AG04449 (cell line): ENCODE results near the gene CD226.
"Not testable (repeated sequence)": the region's sequence is repeated elsewhere in the genome, so short reads cannot be mapped to it uniquely, and the experiment has no call there.

Experiments used
- CTCF ChIA-PET: fragments of 350-600 bp; formaldehyde crosslinking; extraction: SDS; loops from one replicate; lab custom pipeline; 2021; ENCODE audit warnings: antibody characterized with exemption; lab: Yijun Ruan, JAX
- POLR2A ChIA-PET: fragments of 400-600, 350-600 bp; formaldehyde crosslinking; extraction: SDS; loops from one replicate; lab custom pipeline; 2020; ENCODE audit warnings: antibody characterized with exemption, inconsistent platforms; lab: Yijun Ruan, JAX
- DNase-seq: peaks from one replicate; pipeline ENCODE4 v3.0.0-alpha.2; 2010; ENCODE audit warnings: low read depth, low spot score
- H3K4me3 ChIP-seq: 2 replicates; pipeline ENCODE4 v1.5.1; 2011; ENCODE audit warnings: low read depth, mild to moderate bottlenecking, control low read depth, low read length
- CTCF ChIP-seq: IDR thresholded peaks from one replicate; pipeline ENCODE4 v1.5.1; 2011; ENCODE audit warnings: mild to moderate bottlenecking, moderate library complexity, low read length, control low read depth, inconsistent platforms; ENCODE audit not compliant: insufficient read depth; ENCODE audit errors: missing control alignments

The CD226 gene

DNA sequence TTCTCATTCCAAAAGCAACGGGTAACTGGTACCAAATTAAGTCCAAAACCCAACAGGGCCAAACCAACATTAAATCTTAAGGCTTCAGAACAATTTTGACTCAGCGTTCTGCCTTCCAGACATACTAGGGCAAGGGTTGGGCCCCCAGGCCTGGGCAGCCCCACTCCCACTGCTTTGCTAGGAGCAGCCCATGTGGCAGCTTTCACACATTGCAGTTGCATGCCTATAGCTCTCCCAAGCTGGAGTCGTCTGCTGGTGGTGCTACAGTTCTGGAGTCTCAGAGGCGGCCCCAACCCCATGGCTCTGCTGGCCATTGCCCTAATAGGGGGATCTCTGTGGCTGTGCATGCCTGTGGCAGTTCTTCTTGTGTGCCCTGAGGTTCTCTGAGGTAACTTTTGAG, 37.6 kb upstream of the CD226 start:
- H3K4me3 ChIP-seq, result no peak overlapping the region
- TF ChIP-seq CTCF, result no peak
- ChIA-PET CTCF (no interaction called here), POLR2A (no interaction called here)
- no peak for DNase-seq

DNA sequence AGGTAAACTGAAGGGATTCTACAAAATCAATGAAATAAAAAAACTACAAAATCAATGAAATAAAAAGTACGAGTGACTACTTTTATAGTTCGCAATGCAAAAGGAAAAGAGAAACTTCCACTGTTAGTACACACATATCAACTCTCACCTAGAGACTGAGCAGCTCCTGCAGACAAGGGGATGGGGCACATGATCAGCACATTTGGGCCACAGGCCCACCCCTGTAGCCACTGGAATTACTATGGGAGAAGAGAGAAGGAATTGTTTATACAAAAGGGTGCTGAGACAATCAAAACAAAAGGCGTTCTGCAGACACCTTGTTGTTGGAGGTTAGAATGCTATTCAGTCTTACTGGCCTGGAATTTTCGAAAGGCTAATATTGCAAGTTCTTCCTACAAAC, 34.7 kb upstream of the CD226 start:
- H3K4me3 ChIP-seq, result no peak overlapping the region
- ChIA-PET CTCF (no interaction called here), POLR2A (no interaction called here)
- TF ChIP-seq CTCF, result no peak
- DNase-seq, result no peak

GRCh38 chr18:69981948-69982347, 34.3 kb upstream of the CD226 start:
- POLR2A ChIA-PET, result no interaction called here
- no peak for TF ChIP-seq CTCF
- CTCF ChIA-PET, result no interaction called here
- no peak overlapping the region for H3K4me3 ChIP-seq
- DNase-seq, result no peak

DNA sequence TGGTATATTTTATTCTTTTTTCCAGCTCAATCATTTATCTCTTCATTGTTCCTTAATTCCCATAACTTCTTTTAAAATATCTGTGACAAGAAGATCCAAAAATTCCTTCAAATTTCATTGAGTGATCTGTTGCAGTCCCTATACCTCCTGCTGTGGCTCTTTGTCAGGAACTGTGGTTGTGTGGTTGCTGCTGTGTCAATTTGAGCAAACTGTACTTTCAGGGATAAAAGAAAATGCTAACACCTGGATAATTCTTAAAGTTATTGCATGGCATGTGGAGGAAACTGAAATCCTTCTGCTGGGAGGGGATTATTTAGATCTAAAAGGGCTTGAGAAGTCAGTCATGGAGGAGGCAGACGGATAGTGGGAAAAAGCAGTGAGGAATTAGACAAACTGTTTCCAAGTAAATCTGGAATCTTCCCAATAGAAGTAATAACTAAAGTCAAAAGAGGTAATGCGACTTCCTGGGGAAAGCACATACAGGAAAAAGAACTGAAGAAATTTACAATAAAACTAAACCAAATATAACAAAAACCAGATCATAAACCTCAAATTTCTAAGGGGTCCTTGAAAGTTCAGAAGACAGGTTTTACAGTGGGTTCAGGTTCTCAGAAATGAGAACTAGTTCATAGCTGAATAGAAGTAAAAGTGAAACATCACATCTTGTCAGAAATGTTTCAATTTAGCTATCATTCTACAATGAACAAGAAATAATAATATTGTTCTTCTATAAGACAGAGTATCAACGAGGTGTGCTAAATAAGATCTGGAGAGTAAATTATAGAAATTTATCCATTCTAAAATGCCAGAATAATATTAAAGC, 33.5 kb upstream of the CD226 start:
- TF ChIP-seq CTCF, result no peak
- CTCF ChIA-PET, result interaction anchor here (0.6 kb wide), 1 partner anchor 12 kb away, joined by 3 read pairs; no protein-coding TSS in a partner anchor
- DNase-seq, result no peak
- H3K4me3 ChIP-seq, result no peak overlapping the region
- POLR2A ChIA-PET, result no interaction called here

DNA sequence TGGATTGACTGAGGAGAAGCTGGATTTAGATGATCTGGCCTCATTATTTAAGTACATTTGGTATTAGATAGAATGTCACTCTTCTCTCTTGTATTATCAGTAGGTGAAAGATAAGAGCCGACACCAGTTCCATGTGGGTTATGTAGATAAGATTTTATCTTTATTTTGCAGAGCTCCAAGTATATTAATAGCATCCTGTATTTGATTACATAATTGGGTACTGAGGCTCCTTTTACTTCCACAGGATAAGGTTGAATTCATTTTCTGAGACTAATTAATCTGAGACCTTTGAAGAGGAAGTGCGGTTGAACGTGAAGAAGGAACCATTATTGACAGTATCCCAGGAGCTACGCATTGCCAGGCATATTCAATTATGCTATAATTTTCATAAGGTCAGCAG, 32.8 kb upstream of the CD226 start:
- H3K4me3 ChIP-seq, result no peak overlapping the region
- no peak for DNase-seq
- no peak for TF ChIP-seq CTCF
- CTCF ChIA-PET, result no interaction called here
- POLR2A ChIA-PET, result no interaction called here

- DNase-seq, result no peak
- POLR2A ChIA-PET, result no interaction called here
- TF ChIP-seq CTCF, result no peak
- H3K4me3 ChIP-seq, result no peak overlapping the region
- CTCF ChIA-PET, result no interaction called here
These were observed 31.4 kb upstream of the CD226 start for GRCh38 chr18:69978732-69979715.

DNA sequence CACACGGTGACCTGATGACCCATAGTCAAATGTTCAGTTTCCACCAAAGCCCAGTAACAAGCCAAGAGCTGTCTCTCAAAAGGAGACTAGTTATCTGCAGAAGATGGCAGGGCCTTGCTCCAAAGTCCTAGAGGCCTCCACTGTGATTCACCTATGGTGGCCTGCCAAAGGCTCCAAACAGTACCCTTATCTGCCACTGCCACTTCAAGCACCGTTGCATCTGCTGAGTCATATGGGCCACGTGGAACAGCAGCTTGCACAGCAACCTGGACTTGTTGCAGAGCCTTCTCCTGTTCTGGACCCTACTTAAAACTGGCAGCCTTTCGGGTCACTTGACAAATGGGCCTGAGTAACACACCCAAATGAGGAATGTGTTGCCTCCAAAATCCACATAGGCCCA, 27.6 kb upstream of the CD226 start:
- H3K4me3 ChIP-seq, POLR2A ChIA-PET, DNase-seq, CTCF ChIA-PET: not testable (repeated sequence)
